Esophagus squamous epithelium (tissue), 4 donors: ENCODE data around the gene COL4A2.

Experiments
- CTCF ChIP-seq, 6 experiments: fragments of 450-650 bp in 4 of 6; fragments of 200-600 bp in 2 of 6; sonication (generic) in 2 of 6; IDR thresholded peaks; one replicate each; pipeline ENCODE4 v1.5.1; 2016 to 2019; ENCODE audit warnings: antibody characterized with exemption in 6 of 6, mild to moderate bottlenecking in 4 of 6, moderate library complexity in 4 of 6
- POLR2A ChIP-seq, 4 donors: fragments of 450-650 bp; IDR thresholded peaks; one replicate each; pipeline ENCODE4 v1.6.1; 2017; ENCODE audit warnings: antibody characterized with exemption in 4 of 4, mild to moderate bottlenecking in 4 of 4, moderate library complexity in 3 of 4

- TF ChIP-seq CTCF (IDR thresholded peaks at IDR 0.05) (no peak), POLR2A (IDR thresholded peaks at IDR 0.05) (no peak)
These were observed 239.8 kb downstream of the COL4A2 start for GRCh38 chr13:110546926-110547325.
